Endodermal cell (in vitro differentiated cells): ENCODE results near the gene MUC20. TPM values are rescaled to one million over a fixed set of nuclear protein-coding genes. Genes with fewer than 3 reads are reported as not detected.

Source experiments
- DNase-seq: peaks from one replicate; pipeline ENCODE4 v3.0.0-alpha.2; 2017
- H3K27ac ChIP-seq: 2 replicates; pipeline ENCODE4 v1.5.1; 2013; ENCODE audit warnings: mild to moderate bottlenecking, low read depth, low read length, moderate library complexity
- H3K27me3 ChIP-seq: 2 replicates; pipeline ENCODE4 v1.6.1; 2013; ENCODE audit warnings: mild to moderate bottlenecking, low read length, moderate library complexity; ENCODE audit not compliant: insufficient read depth, control insufficient read depth, poor library complexity, severe bottlenecking
- H3K36me3 ChIP-seq: 2 replicates; pipeline ENCODE4 v1.7.0; 2013; ENCODE audit warnings: mild to moderate bottlenecking, low read length, moderate library complexity; ENCODE audit not compliant: control insufficient read depth, insufficient read depth
- H3K4me1 ChIP-seq: one replicate; pipeline ENCODE4 v1.7.0; 2013; ENCODE audit warnings: low read length; ENCODE audit not compliant: control insufficient read depth, insufficient read depth
- H3K4me3 ChIP-seq: 2 replicates; pipeline ENCODE4 v1.5.1; 2013; ENCODE audit warnings: mild to moderate bottlenecking, low read length, moderate library complexity
- H3K9ac ChIP-seq: 2 replicates; pipeline ENCODE4 v1.6.1; 2013; ENCODE audit warnings: mild to moderate bottlenecking, low read length, moderate library complexity; ENCODE audit not compliant: poor library complexity, severe bottlenecking; ENCODE audit errors: extremely low read depth
- H3K9me3 ChIP-seq: 2 replicates; pipeline ENCODE4 v1.6.1; 2013; ENCODE audit warnings: mild to moderate bottlenecking, low read length, moderate library complexity; ENCODE audit not compliant: control insufficient read depth
- H3K27ac Mint-ChIP-seq: 2 replicates; pipeline ENCODE4 v1.8.0; 2020; ENCODE audit warnings: mixed read lengths
- H3K27me3 Mint-ChIP-seq: 2 replicates; pipeline ENCODE4 v1.8.0; 2021; ENCODE audit warnings: mild to moderate bottlenecking, mixed read lengths; ENCODE audit not compliant: insufficient read depth
- H3K36me3 Mint-ChIP-seq: 2 replicates; pipeline ENCODE4 v1.8.0; 2020; ENCODE audit warnings: low read depth, mixed read lengths
- H3K4me1 Mint-ChIP-seq: 2 replicates; pipeline ENCODE4 v1.8.0; 2020; ENCODE audit warnings: mixed read lengths
- H3K4me3 Mint-ChIP-seq: 2 replicates; pipeline ENCODE4 v1.8.0; 2020; ENCODE audit warnings: mild to moderate bottlenecking, moderate library complexity, mixed read lengths
- H3K9me3 Mint-ChIP-seq: 2 replicates; pipeline ENCODE4 v1.8.0; 2020; ENCODE audit warnings: mild to moderate bottlenecking, mixed read lengths
- CTCF ChIP-seq: fragments of 200-600 bp; sonication (generic); conservative IDR thresholded peaks from 2 replicates; pipeline ENCODE4 v1.5.0; 2021; ENCODE audit warnings: antibody characterized with exemption, mild to moderate bottlenecking
- WGBS, 2 experiments: methylation state at CpG; one replicate each; pipeline versions ENCODE4 v1.1.5 to v1.1.7; 2013; ENCODE audit warnings: missing lambda C conversion rate in 2 of 2, mixed read lengths in 1 of 2; ENCODE audit not compliant: insufficient coverage in 1 of 2, insufficient read length in 1 of 2; 5-methylcytosine and 5-hydroxymethylcytosine counted together
- total RNA-seq, 2 donors: library from RNA; stranded (reverse); fragmentation: NEBNext Ultra II Directional in 1 of 2; extraction: Animal tissue kit (Norgen Biotek cat#: 25700) in 1 of 2; gene quantifications; 2 replicates in 1 of 2; 3 replicates in 1 of 2; pipeline ENCODE4 v1.2.1, GENCODE V29; 2021

The MUC20 gene
- total RNA-seq, 2 donors from 2014 or later, result 0.89 to 1.3 TPM

GRCh38 chr3:195704433-195704999, 16.3 kb upstream of the MUC20 start:
- Mint-ChIP-seq H3K36me3 (peaks cover 4% of the 10 kb centered on the region), H3K27ac (no peak overlapping the region), H3K4me3 (no peak overlapping the region), H3K27me3 (no peaks in the 10 kb centered on the region), H3K4me1 (peaks cover 31% of the 10 kb centered on the region), H3K9me3 (peaks cover 22% of the 10 kb centered on the region)
- Histone ChIP-seq H3K36me3 (no peaks in the 10 kb centered on the region), H3K27me3 (no peaks in the 10 kb centered on the region), H3K9ac (no peak overlapping the region), H3K27ac (no peak overlapping the region), H3K4me1 (peaks cover 10% of the 10 kb centered on the region), H3K9me3 (peaks cover 5% of the 10 kb centered on the region), H3K4me3 (no peak overlapping the region)
- TF ChIP-seq CTCF, result no peak
- 76 to 79% methylated on average over 9 of the region's 9 CpGs for WGBS, 2 experiments
- peak; percentile 56 for DNase-seq

GRCh38 chr3:195705081-195705991, 15.4 kb upstream of the MUC20 start:
- H3K27me3 Mint-ChIP-seq, result no peaks in the 10 kb centered on the region
- peaks cover 37% of the 10 kb centered on the region for H3K4me1 Mint-ChIP-seq
- peak; percentile 74 for DNase-seq

DNA sequence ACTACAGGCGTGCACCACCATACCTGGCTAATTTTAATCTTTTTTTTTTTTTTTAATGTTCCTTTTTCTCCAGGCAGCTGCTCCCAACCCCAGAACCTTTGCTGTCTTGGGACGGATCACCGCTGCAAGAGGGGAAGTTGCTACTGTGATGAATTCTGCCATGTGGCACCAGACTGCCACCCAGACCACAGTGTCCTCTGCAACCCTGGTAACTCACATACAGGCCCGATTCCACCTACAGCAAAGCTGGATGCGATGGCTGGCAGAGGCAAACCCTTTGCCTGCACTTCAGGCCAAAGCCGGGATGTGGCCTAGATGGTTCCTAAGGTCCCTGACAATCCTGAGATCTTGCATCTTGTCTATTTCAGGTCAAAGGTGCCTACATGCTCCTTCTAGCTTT, 12.7 kb upstream of the MUC20 start:
- Histone ChIP-seq H3K4me1 (peaks cover 10% of the 10 kb centered on the region), H3K9ac (no peak overlapping the region), H3K36me3 (no peaks in the 10 kb centered on the region), H3K27ac (no peak overlapping the region), H3K4me3 (no peak overlapping the region), H3K27me3 (no peaks in the 10 kb centered on the region), H3K9me3 (peaks cover 5% of the 10 kb centered on the region)
- H3K27ac Mint-ChIP-seq, result no peak overlapping the region
- H3K4me1 Mint-ChIP-seq, result peaks cover 46% of the 10 kb centered on the region
- H3K36me3 Mint-ChIP-seq, result peaks cover 7% of the 10 kb centered on the region
- DNase-seq, result no peak
- no peak for TF ChIP-seq CTCF
- H3K4me3 Mint-ChIP-seq, result no peak overlapping the region
- H3K27me3 Mint-ChIP-seq, result no peaks in the 10 kb centered on the region
- 74 to 76% methylated on average over 6 of the region's 6 CpGs for WGBS, 2 experiments
- H3K9me3 Mint-ChIP-seq, result peaks cover 48% of the 10 kb centered on the region

More at GRCh38 chr3:195705081-195705991, 15.4 kb upstream of the MUC20 start:
- Mint-ChIP-seq H3K9me3 (peaks cover 30% of the 10 kb centered on the region), H3K4me3 (peak overlapping the region; percentile 10), H3K27ac (peak overlapping the region; percentile 16), H3K36me3 (peaks cover 7% of the 10 kb centered on the region)
- 84 to 86% methylated on average over 9 of the region's 9 CpGs for WGBS, 2 experiments
- H3K27ac ChIP-seq, result no peak overlapping the region
- H3K4me1 ChIP-seq, result peaks cover 10% of the 10 kb centered on the region
- TF ChIP-seq CTCF, result no peak
- no peak overlapping the region for H3K9ac ChIP-seq
- peak overlapping the region; percentile 21 for H3K4me3 ChIP-seq
- peaks cover 5% of the 10 kb centered on the region for H3K9me3 ChIP-seq
- H3K36me3 ChIP-seq, result no peaks in the 10 kb centered on the region
- H3K27me3 ChIP-seq, result no peaks in the 10 kb centered on the region
